ENCODE measurements around the gene HOXD13. TPM values are rescaled to one million over a fixed set of nuclear protein-coding genes. Genes with fewer than 3 reads are reported as not detected.

The HOXD13 gene
- total RNA-seq, 2 experiments from 2014 or later, result not detected

DNA sequence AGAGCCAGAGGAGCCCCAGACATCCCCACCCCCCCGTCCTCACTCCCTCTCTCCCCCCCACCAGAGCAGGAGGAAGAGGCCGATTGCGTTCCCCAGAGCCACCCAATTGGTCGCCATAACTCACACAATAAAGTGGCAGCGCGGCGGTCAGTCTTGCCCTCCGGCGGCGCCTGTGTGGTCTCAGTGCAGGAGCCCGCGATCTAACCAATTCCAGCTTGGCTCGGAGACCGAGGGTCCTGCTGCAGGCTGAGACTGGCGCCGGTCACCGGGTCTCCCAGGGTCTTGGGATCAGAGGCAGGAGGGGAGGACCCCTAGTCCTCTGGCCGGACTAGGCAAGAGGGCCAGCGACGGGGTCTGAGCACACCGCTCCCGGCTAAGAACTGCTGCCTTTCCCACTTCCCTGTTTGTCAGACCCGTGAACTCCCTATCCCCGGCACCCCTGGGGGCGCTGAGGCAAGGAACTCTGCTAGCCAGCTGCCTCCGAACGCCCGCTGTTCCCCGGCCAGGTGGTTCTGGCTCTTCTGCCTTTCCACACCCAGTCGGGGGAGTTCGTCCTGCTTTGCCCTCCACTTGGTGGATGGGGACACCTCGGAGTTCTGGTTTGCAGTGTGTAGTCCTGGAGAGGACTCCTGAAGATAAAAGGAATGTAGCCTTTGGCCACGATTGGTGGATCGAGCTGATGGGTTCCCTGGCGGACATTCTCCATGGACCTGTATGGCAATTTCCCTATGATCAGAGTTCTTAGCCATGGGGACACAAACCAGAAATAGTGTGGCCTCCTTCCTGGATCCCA lies 6.0 kb downstream of the HOXD13 start:
- Mint-ChIP-seq H3K9me3 (no peaks in the 10 kb centered on the region), H3K27me3 (peaks cover 96% of the 10 kb centered on the region), H3K4me3 (no peak overlapping the region), H3K4me1 (ENCODE audit: low read depth) (peaks cover 36% of the 10 kb centered on the region), H3K27ac (no peak overlapping the region), H3K36me3 (ENCODE audit: low read depth) (no peaks in the 10 kb centered on the region)
- Histone ChIP-seq H3K27me3 (ENCODE audit: control insufficient read depth in 1 of 2, insufficient read depth in 2 of 2, low read length in 2 of 2) (peaks cover 96 to 99% of the 10 kb centered on the region in 2 experiments), H3K27ac (ENCODE audit: low read depth in 1 of 2, low read length in 2 of 2) (no peak overlapping the region), H3K4me3 (ENCODE audit: low read length) (no peak overlapping the region), H3K4me1 (ENCODE audit: insufficient read depth, low read length) (peaks cover 31% of the 10 kb centered on the region), H3K9me3 (ENCODE audit: control insufficient read depth in 1 of 2, insufficient read depth in 1 of 2, low read length in 2 of 2) (peaks cover 7 to 35% of the 10 kb centered on the region in 2 experiments), H3K36me3 (ENCODE audit: insufficient read depth, low read length) (no peaks in the 10 kb centered on the region)
- ChIA-PET POLR2A (interaction anchor here (1.0 to 1.4 kb wide), 2 partner anchors 10 to 12 kb away, joined by 3 to 4 read pairs; no protein-coding TSS in a partner anchor), CTCF (interaction anchor here (1.3 to 2.6 kb wide), 2 partner anchors 29 to 847 kb away, joined by 3 to 11 read pairs; no protein-coding TSS in a partner anchor)
- intact Hi-C loops (cut with DNase I, micrococcal nuclease), result loop anchor here (5.0 to 10.0 kb wide), 5 partner anchors 731 to 1404 kb away; no protein-coding TSS in a partner anchor
- ATAC-seq (ENCODE audit: poor library complexity) (no peak), DNase-seq (peak in 2 of 14 experiments; percentile 1 to 30)
- TF ChIP-seq, protein P1, sequence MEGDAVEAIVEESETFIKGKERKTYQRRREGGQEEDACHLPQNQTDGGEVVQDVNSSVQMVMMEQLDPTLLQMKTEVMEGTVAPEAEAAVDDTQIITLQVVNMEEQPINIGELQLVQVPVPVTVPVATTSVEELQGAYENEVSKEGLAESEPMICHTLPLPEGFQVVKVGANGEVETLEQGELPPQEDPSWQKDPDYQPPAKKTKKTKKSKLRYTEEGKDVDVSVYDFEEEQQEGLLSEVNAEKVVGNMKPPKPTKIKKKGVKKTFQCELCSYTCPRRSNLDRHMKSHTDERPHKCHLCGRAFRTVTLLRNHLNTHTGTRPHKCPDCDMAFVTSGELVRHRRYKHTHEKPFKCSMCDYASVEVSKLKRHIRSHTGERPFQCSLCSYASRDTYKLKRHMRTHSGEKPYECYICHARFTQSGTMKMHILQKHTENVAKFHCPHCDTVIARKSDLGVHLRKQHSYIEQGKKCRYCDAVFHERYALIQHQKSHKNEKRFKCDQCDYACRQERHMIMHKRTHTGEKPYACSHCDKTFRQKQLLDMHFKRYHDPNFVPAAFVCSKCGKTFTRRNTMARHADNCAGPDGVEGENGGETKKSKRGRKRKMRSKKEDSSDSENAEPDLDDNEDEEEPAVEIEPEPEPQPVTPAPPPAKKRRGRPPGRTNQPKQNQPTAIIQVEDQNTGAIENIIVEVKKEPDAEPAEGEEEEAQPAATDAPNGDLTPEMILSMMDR (IDR thresholded peaks at IDR 0.05), result no peak

DNA sequence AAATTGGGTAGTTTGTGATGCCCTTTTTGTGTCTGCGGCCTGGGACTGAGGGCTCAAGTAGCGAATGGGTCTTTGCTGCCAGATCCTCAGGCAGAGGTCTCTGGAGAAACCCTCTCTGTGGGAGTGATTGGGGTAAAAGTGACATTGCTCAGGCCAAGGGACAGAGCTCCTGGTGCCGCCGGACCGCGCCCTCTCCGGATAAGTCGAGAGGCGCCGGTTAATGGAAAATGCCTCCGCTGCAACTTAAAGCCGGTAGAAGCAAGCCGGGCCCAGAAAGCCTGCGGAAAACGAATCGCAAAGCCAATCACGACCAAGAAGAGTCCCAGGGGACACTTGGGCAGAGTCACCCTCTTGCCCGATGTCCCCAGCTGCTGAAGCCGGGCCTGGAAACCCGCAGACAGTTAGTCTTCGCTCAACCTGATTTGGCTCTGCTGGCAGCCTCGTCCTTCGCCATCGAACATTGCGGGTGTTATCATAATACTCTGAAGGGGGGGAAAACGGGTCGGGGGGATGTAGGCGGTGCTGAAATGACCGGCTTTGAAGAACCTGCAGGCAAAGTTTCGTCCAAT lies 6.7 kb downstream of the HOXD13 start:
- peak overlapping the region; percentile 20 for H3K4me3 Mint-ChIP-seq
- Histone ChIP-seq H3K27ac (ENCODE audit: low read depth in 1 of 2, low read length in 2 of 2) (no peak overlapping the region), H3K27me3 (ENCODE audit: control insufficient read depth in 1 of 2, insufficient read depth in 2 of 2, low read length in 2 of 2) (peaks cover 97 to 99% of the 10 kb centered on the region in 2 experiments), H3K36me3 (ENCODE audit: insufficient read depth, low read length) (no peaks in the 10 kb centered on the region), H3K4me1 (ENCODE audit: insufficient read depth, low read length) (peaks cover 33% of the 10 kb centered on the region), H3K4me3 (ENCODE audit: low read length) (no peak overlapping the region), H3K9me3 (ENCODE audit: control insufficient read depth in 1 of 2, insufficient read depth in 1 of 2, low read length in 2 of 2) (peaks cover 7 to 40% of the 10 kb centered on the region in 2 experiments)
- peaks cover 34% of the 10 kb centered on the region for H3K4me1 Mint-ChIP-seq (ENCODE audit: low read depth)
- POLR2A ChIA-PET, result interaction anchor here (1.4 kb wide), 1 partner anchor 12 kb away, joined by 3 read pairs; no protein-coding TSS in a partner anchor
- CTCF ChIA-PET, result no interaction called here
- peaks cover 96% of the 10 kb centered on the region for H3K27me3 Mint-ChIP-seq
- ATAC-seq (ENCODE audit: poor library complexity) (no peak), DNase-seq (peak in 2 of 14 experiments; percentile 0 to 28)
- intact Hi-C loops (cut with DNase I, micrococcal nuclease), result loop anchor here (5.0 to 10.0 kb wide), 5 partner anchors 732 to 1404 kb away; no protein-coding TSS in a partner anchor
- H3K9me3 Mint-ChIP-seq, result no peaks in the 10 kb centered on the region
- no peak overlapping the region for H3K27ac Mint-ChIP-seq
- no peaks in the 10 kb centered on the region for H3K36me3 Mint-ChIP-seq (ENCODE audit: low read depth)
- TF ChIP-seq, protein P1 (IDR thresholded peaks at IDR 0.05), result no peak

DNA sequence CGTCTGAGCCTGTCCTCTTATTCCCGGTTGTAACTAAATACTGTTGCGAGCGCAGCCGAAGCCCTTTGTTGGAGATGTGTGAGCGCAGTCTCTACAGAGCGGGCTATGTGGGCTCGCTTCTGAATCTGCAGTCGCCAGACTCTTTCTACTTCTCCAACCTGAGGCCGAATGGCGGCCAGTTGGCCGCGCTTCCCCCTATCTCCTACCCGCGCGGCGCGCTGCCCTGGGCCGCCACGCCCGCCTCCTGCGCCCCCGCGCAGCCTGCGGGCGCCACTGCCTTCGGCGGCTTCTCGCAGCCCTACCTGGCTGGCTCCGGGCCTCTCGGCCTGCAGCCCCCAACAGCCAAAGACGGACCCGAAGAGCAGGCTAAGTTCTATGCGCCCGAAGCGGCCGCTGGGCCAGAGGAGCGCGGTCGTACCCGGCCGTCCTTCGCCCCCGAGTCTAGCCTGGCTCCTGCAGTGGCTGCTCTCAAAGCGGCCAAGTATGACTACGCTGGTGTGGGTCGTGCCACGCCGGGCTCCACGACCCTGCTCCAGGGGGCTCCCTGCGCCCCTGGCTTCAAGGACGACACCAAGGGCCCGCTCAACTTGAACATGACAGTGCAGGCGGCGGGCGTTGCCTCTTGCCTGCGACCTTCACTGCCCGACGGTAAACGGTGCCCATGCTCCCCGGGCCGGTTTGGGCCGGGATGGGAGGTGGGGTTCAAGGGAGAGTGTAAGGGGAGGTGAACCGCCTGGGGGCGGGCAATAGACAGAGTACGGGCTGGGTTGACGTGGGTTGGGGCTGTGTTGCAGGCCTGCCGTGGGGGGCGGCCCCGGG lies 7.4 kb downstream of the HOXD13 start, which contains the start of gene HOXD12:
Gene HOXD12 (plus strand): TSS at position 68 of the 819 bp plus-strand sequence. CDS start 7 bp downstream, at position 75.
- peak within 1 kb of the TSS; percentile 20 for H3K4me3 Mint-ChIP-seq

More for the DNA sequence above, 7.4 kb downstream of the HOXD13 start, which contains the start of gene HOXD12:
- Mint-ChIP-seq H3K9me3 (no peaks in the 10 kb centered on the region), H3K36me3 (ENCODE audit: low read depth) (no peaks in the 10 kb centered on the region), H3K27ac (no peak within 1 kb of the TSS), H3K27me3 (peaks cover 96% of the 10 kb centered on the region), H3K4me1 (ENCODE audit: low read depth) (peaks cover 39% of the 10 kb centered on the region)
- no peak within 1 kb of the TSS for H3K4me3 ChIP-seq (ENCODE audit: low read length)
- no peaks in the 10 kb centered on the region for H3K36me3 ChIP-seq (ENCODE audit: insufficient read depth, low read length)
- ATAC-seq (ENCODE audit: poor library complexity) (no peak), DNase-seq (peak in 2 of 14 experiments; percentile 1 to 30)
- peaks cover 6 to 47% of the 10 kb centered on the region in 2 experiments for H3K9me3 ChIP-seq (ENCODE audit: control insufficient read depth in 1 of 2, insufficient read depth in 1 of 2, low read length in 2 of 2)
- POLR2A ChIA-PET, result no interaction called here
- no peak within 1 kb of the TSS for H3K27ac ChIP-seq (ENCODE audit: low read depth in 1 of 2, low read length in 2 of 2)
- TF ChIP-seq, protein P1 (IDR thresholded peaks at IDR 0.05), result no peak
- H3K27me3 ChIP-seq (ENCODE audit: control insufficient read depth in 1 of 2, insufficient read depth in 2 of 2, low read length in 2 of 2), result peaks cover 97 to 99% of the 10 kb centered on the region in 2 experiments
- CTCF ChIA-PET, result no interaction called here
- peaks cover 39% of the 10 kb centered on the region for H3K4me1 ChIP-seq (ENCODE audit: insufficient read depth, low read length)
- intact Hi-C loops (cut with DNase I, micrococcal nuclease), result loop anchor here (5.0 to 10.0 kb wide), 5 partner anchors 733 to 1405 kb away; no protein-coding TSS in a partner anchor

All from CD4-positive, alpha-beta T cell (primary cell).